HepG2 (cell line): ENCODE measurements around the gene RWDD4. TPM values are rescaled to one million over a fixed set of nuclear protein-coding genes. Genes with fewer than 3 reads are reported as not detected.

ENCODE experiments used
- ARNT2 ChIP-seq: sonication (generic); formaldehyde crosslinking; IDR thresholded peaks from 2 replicates; pipeline ENCODE4 v1.8.0; 2022; ENCODE audit warnings: mild to moderate bottlenecking, low read depth, missing genetic modification reagents, moderate library complexity
- HCFC1 ChIP-seq: fragments of 150-350 bp; IDR thresholded peaks from 2 replicates; pipeline ENCODE4 v1.6.1; 2014; ENCODE audit warnings: low read depth, low read length
- RFXANK ChIP-seq: IDR thresholded peaks from 2 replicates; pipeline ENCODE4 v1.6.1; 2016
- ZFAT ChIP-seq: sonication (generic); formaldehyde crosslinking; conservative IDR thresholded peaks from 2 replicates; pipeline ENCODE4 v1.8.1; 2023; ENCODE audit warnings: missing genetic modification reagents, inconsistent platforms
- ZNF382 ChIP-seq: sonication (generic); formaldehyde crosslinking; IDR thresholded peaks from 2 replicates; pipeline ENCODE4 v1.5.0; 2020; ENCODE audit warnings: missing genetic modification reagents, mild to moderate bottlenecking, borderline replicate concordance
- ZNF580 ChIP-seq: IDR thresholded peaks from 2 replicates; pipeline ENCODE4 v1.6.1; 2016; ENCODE audit warnings: low read depth, borderline replicate concordance
- ZNF800 ChIP-seq: sonication (generic); formaldehyde crosslinking; IDR thresholded peaks from 2 replicates; pipeline ENCODE4 v1.4.0; 2020; ENCODE audit warnings: missing genetic modification reagents
- polyA plus RNA-seq, 8 experiments: library from polyadenylated mRNA; depleted of rRNA in 3 of 8; stranded (reverse) in 7 of 8; unstranded in 1 of 8; fragments of >200 nt; fragmentation: Illumina TruSeq in 4 of 8; extraction: Trizol in 4 of 8; gene quantifications; 2 replicates each; pipeline versions ENCODE4 v1.2.1 to v1.2.3, GENCODE V29; 2011 to 2016; ENCODE audit warnings: low read depth in 4 of 8, missing spikeins in 1 of 8, mixed read lengths in 1 of 8; ENCODE audit not compliant: insufficient read depth in 1 of 8
- total RNA-seq, 5 experiments: library from RNA; depleted of rRNA; stranded (reverse); fragments of >200 nt; fragmentation: Illumina TruSeq; extraction: Trizol; gene quantifications; 2 replicates each; pipeline ENCODE4 v1.2.3, GENCODE V29; 2016; ENCODE audit warnings: low read depth in 1 of 5
- TF ChIP-seq, protein P1 (sequence below): sonication (generic); formaldehyde crosslinking; IDR thresholded peaks from 2 replicates; pipeline ENCODE4 v1.5.0; 2020; ENCODE audit warnings: mild to moderate bottlenecking, missing genetic modification reagents
- TF ChIP-seq, protein P2 (sequence below): IDR thresholded peaks from 2 replicates; pipeline ENCODE4 v1.6.1; 2016; ENCODE audit warnings: missing biosample characterization, missing genetic modification reagents, low read depth
- TF ChIP-seq, protein P3 (sequence below): sonication (generic); formaldehyde crosslinking; IDR thresholded peaks from 2 replicates; pipeline ENCODE4 v1.5.1; 2020; ENCODE audit warnings: missing genetic modification reagents, mild to moderate bottlenecking, borderline replicate concordance
- TF ChIP-seq, protein P4 (sequence below): sonication (generic); formaldehyde crosslinking; IDR thresholded peaks from 2 replicates; pipeline ENCODE4 v1.4.0; 2020; ENCODE audit warnings: missing genetic modification reagents
- TF ChIP-seq, protein P5 (sequence below): sonication (generic); formaldehyde crosslinking; IDR thresholded peaks from 2 replicates; pipeline ENCODE4 v1.9.0; 2022; ENCODE audit warnings: missing genetic modification reagents, mild to moderate bottlenecking, borderline replicate concordance
- TF ChIP-seq, protein P6 (sequence below), 2 experiments: sonication (generic) in 1 of 2; formaldehyde crosslinking in 1 of 2; IDR thresholded peaks; 2 replicates each; pipeline versions ENCODE4 v1.4.0 to v1.6.1; 2018 to 2020; ENCODE audit warnings: missing genetic modification reagents in 2 of 2, borderline replicate concordance in 1 of 2, low read depth in 1 of 2, mild to moderate bottlenecking in 1 of 2, missing biosample characterization in 1 of 2

Gene RWDD4
- total and polyA plus RNA-seq, 2 of the 13 experiments (the other 11 are each of a cell fraction or from before 2014, with no cell fraction given): 10.2 to 25.4 TPM

GRCh38 chr4:183659029-183659871 lies at the start of gene RWDD4, which contains the start of gene TRAPPC11 (continued):
- TF ChIP-seq, protein P1, sequence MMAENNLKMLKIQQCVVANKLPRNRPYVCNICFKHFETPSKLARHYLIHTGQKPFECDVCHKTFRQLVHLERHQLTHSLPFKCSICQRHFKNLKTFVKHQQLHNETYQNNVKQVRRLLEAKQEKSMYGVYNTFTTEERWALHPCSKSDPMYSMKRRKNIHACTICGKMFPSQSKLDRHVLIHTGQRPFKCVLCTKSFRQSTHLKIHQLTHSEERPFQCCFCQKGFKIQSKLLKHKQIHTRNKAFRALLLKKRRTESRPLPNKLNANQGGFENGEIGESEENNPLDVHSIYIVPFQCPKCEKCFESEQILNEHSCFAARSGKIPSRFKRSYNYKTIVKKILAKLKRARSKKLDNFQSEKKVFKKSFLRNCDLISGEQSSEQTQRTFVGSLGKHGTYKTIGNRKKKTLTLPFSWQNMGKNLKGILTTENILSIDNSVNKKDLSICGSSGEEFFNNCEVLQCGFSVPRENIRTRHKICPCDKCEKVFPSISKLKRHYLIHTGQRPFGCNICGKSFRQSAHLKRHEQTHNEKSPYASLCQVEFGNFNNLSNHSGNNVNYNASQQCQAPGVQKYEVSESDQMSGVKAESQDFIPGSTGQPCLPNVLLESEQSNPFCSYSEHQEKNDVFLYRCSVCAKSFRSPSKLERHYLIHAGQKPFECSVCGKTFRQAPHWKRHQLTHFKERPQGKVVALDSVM: 0 out of 2 replicates have a peak, but pooled peaks have one; percentile 28
- TF ChIP-seq ZNF800 (CRISPR knock-in tag) (peak; percentile 31; the same call in 1 of the 2 replicates), ZNF580 (0 out of 2 replicates have a peak, but pooled peaks have one; percentile 24), HCFC1 (peak; percentile 21; the same call in 1 of the 2 replicates), ARNT2 (CRISPR knock-in tag) (no peak), RFXANK (no peak), ZNF382 (no peak), ZFAT (no peak)
- TF ChIP-seq, protein P2, sequence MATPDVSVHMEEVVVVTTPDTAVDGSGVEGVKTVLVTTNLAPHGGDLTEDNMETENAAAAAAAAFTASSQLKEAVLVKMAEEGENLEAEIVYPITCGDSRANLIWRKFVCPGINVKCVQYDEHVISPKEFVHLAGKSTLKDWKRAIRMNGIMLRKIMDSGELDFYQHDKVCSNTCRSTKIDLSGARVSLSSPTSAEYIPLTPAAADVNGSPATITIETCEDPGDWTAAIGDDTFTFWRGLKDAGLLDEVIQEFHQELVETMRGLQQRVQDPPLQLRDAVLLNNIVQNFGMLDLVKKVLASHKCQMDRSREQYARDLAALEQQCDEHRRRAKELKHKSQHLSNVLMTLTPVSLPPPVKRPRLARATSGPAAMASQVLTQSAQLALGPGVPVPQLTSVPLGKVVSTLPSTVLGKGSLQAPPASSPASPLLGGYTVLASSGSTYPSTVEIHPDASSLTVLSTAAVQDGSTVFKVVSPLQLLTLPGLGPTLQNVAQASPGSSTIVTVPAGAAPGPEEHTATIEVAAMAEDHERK (CRISPR knock-in tag): peak; percentile 78
- TF ChIP-seq, protein P3, sequence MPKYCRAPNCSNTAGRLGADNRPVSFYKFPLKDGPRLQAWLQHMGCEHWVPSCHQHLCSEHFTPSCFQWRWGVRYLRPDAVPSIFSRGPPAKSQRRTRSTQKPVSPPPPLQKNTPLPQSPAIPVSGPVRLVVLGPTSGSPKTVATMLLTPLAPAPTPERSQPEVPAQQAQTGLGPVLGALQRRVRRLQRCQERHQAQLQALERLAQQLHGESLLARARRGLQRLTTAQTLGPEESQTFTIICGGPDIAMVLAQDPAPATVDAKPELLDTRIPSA (CRISPR knock-in tag): peak; percentile 27; the same call in 1 of the 2 replicates
- TF ChIP-seq, protein P4, sequence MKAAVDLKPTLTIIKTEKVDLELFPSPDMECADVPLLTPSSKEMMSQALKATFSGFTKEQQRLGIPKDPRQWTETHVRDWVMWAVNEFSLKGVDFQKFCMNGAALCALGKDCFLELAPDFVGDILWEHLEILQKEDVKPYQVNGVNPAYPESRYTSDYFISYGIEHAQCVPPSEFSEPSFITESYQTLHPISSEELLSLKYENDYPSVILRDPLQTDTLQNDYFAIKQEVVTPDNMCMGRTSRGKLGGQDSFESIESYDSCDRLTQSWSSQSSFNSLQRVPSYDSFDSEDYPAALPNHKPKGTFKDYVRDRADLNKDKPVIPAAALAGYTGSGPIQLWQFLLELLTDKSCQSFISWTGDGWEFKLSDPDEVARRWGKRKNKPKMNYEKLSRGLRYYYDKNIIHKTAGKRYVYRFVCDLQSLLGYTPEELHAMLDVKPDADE (CRISPR knock-in tag): no peak
- TF ChIP-seq, protein P5, sequence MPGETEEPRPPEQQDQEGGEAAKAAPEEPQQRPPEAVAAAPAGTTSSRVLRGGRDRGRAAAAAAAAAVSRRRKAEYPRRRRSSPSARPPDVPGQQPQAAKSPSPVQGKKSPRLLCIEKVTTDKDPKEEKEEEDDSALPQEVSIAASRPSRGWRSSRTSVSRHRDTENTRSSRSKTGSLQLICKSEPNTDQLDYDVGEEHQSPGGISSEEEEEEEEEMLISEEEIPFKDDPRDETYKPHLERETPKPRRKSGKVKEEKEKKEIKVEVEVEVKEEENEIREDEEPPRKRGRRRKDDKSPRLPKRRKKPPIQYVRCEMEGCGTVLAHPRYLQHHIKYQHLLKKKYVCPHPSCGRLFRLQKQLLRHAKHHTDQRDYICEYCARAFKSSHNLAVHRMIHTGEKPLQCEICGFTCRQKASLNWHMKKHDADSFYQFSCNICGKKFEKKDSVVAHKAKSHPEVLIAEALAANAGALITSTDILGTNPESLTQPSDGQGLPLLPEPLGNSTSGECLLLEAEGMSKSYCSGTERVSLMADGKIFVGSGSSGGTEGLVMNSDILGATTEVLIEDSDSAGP: peak; percentile 92
- TF ChIP-seq, protein P6, sequence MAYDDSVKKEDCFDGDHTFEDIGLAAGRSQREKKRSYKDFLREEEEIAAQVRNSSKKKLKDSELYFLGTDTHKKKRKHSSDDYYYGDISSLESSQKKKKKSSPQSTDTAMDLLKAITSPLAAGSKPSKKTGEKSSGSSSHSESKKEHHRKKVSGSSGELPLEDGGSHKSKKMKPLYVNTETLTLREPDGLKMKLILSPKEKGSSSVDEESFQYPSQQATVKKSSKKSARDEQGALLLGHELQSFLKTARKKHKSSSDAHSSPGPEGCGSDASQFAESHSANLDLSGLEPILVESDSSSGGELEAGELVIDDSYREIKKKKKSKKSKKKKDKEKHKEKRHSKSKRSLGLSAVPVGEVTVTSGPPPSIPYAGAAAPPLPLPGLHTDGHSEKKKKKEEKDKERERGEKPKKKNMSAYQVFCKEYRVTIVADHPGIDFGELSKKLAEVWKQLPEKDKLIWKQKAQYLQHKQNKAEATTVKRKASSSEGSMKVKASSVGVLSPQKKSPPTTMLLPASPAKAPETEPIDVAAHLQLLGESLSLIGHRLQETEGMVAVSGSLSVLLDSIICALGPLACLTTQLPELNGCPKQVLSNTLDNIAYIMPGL (CRISPR knock-in tag; IDR thresholded peaks at IDR 0.05; ENCODE audit: borderline replicate concordance in 1 of 2, low read depth in 1 of 2): peak; percentile 71 to 92; a peak in 3 of 4 replicates
